ENCODE data around the gene TANGO2.

The TANGO2 gene

DNA sequence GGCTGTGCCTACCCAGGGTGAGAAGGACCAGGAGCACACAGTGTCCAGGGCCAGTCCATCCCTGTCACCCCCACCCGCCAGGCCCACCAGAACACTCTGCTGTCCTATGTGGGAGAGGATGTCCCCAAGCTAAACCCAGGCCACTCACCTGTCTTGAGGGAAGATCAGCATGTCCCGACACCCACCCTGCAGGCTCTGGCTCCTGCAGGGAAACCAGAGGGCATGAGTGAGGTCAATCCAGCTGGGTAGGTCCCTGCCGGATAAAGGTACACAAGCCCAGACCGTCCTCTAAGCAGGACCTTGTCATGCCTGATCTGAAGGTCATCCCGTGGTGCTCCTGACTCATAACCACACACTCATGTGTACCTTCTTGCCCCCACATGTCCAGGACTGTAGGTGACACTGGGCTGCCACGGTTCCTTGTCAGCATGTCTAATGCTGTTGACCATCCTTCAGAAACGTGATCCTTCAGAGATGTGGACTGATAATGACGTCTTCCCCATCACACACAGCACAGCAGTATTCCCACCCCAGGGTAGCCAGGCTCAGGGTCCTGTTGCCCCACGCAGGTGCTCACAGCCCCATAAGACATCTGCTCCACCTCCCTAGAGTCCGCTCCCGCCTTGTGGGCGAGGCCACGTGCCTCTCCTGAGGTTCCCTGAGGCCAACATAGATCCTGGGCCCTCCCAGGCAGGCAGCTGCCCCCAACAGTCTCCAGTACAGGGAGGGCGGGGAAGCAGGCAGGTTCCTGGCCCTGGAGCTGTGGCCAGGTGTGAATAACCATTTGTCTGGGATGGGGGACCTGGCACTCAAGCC is 10.4 kb upstream of the TANGO2 start:
- no peak overlapping the region for H3K4me3 ChIP-seq (ENCODE audit: low read depth, low read length)
- TF ChIP-seq, protein P1, sequence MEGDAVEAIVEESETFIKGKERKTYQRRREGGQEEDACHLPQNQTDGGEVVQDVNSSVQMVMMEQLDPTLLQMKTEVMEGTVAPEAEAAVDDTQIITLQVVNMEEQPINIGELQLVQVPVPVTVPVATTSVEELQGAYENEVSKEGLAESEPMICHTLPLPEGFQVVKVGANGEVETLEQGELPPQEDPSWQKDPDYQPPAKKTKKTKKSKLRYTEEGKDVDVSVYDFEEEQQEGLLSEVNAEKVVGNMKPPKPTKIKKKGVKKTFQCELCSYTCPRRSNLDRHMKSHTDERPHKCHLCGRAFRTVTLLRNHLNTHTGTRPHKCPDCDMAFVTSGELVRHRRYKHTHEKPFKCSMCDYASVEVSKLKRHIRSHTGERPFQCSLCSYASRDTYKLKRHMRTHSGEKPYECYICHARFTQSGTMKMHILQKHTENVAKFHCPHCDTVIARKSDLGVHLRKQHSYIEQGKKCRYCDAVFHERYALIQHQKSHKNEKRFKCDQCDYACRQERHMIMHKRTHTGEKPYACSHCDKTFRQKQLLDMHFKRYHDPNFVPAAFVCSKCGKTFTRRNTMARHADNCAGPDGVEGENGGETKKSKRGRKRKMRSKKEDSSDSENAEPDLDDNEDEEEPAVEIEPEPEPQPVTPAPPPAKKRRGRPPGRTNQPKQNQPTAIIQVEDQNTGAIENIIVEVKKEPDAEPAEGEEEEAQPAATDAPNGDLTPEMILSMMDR (IDR thresholded peaks at IDR 0.05; ENCODE audit: borderline replicate concordance, insufficient read depth, low read depth, low read length): no peak

DNA sequence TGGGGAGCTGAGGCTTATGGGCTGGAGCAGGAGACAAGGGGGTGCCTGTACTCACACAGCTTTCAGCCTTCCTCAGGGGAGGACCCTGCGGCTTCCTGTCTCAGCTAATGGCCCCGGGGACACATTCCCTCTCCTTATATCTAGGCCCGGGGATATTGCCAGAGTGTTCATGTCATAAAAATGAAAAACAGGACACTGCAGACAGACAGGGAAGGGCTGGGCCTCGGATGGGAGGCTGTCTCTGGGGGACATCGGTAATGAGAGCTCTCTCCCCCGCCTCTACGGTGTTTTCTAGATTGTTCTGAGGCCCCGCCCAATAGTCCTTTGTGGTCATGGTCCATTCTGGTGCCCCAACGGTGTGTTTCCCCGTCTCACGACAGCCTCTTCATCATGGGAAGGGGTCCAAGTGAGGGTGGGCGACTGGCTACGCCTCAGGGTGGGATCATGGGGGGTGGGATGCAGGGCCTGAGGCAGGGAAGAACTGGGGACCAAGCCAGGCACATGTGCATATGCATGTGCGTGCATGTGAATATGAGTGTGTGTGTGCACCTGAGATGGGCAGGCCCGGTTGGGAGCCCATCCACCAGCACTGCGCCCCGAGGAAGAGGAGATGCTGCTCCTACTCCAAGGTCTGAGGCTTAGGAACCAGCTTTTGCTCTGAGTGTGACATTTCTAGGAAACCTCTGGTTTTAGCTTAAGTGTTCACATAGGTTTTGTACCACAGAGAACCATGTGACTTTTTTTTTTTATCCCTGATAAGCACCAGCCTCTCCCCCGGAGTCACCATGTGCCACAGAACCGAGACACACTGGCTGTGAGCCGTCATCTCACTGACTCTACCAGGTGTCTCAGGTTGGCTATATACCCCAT is 9.6 kb upstream of the TANGO2 start:
- no peak overlapping the region for H3K4me3 ChIP-seq (ENCODE audit: low read depth, low read length)
- TF ChIP-seq, protein P1 (IDR thresholded peaks at IDR 0.05; ENCODE audit: borderline replicate concordance, insufficient read depth, low read depth, low read length): no peak

DNA sequence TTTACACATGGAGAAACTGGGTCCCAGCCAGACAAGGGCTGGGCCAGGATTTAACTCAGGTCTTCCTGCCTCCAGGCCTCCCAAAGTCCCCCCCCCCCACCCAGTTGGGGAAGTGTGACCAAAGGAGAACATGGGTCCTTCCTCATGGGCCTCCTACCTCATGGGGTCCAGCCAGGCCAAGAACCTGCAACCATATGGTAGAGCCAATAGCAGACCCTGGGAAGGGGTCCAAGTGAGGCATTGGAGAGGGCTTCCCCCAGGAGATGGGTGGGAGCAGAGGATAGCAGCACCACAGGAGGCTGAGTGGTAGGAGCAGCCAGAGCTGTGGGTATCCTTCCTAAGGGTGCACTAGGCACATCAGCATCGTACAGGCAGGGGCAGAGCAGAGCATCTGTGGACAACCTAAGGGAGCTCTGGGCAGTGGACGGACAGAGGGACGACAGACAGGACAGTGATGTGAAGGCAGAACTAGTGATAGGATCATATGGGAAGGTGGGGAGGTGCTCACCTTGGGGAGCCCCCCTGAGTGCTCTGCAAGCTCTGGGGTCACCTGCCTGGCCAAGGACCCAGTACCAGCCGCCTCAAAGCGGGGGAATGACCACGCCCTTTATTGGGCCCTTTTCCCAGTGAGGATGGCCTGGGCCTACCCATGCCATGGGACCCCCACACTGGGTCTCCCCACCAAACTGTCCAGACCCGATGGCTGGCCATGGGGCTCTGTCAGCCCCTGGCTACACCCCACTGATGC is 8.7 kb upstream of the TANGO2 start:
- no peak overlapping the region for H3K4me3 ChIP-seq (ENCODE audit: low read depth, low read length)
- TF ChIP-seq, protein P1 (IDR thresholded peaks at IDR 0.05; ENCODE audit: borderline replicate concordance, insufficient read depth, low read depth, low read length): no peak

DNA sequence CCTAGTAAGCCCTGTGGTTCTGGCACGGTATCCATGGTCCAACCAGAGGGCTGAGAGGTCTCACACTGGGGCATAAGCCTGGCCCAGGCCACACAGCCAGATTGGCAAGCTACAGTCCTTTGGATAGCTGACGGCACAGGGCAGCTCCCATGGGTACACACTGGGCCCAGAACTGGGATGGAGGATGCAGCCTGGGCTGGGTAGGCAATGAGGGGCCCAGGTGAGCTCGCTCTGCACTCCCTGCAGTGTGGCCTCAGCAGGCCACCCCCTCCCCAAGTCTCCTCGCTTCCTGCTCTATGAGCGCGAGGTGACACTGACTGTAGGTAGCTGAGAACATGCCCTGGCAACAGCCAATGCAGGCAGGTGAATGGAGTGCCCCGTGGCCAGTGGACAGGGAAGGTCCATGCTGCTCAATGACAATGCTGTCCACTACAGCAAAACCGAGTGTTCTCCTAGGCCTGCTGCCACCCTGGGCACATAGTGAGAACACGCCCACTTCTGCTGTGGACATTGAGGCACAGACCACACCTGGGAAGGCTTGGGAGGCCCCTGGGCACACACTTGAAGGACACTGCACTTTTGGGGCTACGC is 8.1 kb upstream of the TANGO2 start:
- TF ChIP-seq, protein P1 (IDR thresholded peaks at IDR 0.05; ENCODE audit: borderline replicate concordance, insufficient read depth, low read depth, low read length): no peak
- H3K4me3 ChIP-seq (ENCODE audit: low read depth, low read length): no peak overlapping the region

DNA sequence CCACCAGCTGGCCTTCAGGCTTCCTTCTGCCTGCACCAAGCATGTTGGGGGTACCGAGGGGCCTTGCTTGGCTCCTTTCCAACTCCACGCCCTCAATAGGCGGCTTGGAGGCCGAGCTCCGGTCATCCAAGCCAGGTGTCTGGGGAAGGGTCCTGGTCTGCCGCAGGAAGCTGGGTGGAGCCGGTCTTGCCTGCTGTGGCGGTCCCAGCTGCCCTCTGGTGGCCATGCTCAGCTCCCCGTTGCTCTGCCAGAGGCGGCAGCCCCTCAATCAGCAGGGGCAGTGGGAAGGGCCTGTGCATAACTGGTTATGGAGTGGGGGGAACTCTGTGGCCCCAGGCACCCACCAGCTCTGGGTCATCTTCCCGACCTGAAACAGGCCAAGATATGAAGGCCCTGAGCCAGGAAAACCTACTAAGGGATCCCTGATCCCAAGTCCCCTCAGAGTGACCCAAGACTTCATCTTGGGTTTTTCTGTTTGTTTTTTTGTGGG is 7.5 kb upstream of the TANGO2 start:
- H3K4me3 ChIP-seq (ENCODE audit: low read depth, low read length): no peak overlapping the region
- TF ChIP-seq, protein P1 (IDR thresholded peaks at IDR 0.05; ENCODE audit: borderline replicate concordance, insufficient read depth, low read depth, low read length): peak; percentile 75

DNA sequence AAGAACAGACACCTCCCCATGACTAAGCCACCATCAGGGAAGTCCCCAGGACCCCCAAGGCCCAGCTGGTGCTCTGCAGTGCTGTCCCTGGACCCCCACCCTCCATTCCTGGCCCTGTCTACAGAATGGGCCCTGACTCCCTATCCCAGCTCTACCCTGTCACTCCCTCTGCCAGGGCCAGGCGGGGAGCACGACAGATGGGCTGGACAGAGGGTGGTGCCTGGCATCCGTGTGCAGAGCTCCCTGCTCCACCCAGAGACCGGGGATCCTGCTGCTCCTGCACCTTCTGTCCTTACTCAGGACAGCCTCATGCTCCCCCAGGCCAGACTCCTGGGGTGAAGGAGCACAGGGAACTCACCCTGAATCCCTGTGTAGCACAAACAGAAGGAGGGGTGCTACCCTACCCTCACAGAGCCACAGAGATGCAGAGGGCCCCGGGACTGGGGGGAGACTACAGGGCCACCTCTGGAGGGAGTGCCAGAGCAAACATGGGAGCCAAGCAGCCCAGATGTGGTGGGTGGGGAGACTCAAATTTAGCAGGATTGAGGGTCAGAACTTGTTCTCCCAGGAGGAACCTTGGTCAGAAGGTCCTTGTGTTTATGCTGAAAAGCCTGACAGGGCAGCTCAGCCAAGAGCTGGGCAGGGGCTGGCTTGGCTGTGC is 6.3 kb upstream of the TANGO2 start:
- TF ChIP-seq, protein P1 (IDR thresholded peaks at IDR 0.05; ENCODE audit: borderline replicate concordance, insufficient read depth, low read depth, low read length): no peak

More for the DNA sequence above, 6.3 kb upstream of the TANGO2 start:
- no peak overlapping the region for H3K4me3 ChIP-seq (ENCODE audit: low read depth, low read length)
